Measurements from ENCODE around the gene SERPINA1. TPM values are rescaled to one million over a fixed set of nuclear protein-coding genes. Genes with fewer than 3 reads are reported as not detected.

Gene SERPINA1
- total and polyA plus RNA-seq, 2 experiments from 2014 or later: 3,480 to 5,074 TPM

GRCh38 chr14:94329857-94330256, 58.5 kb downstream of the SERPINA1 start:
- Histone ChIP-seq H3K4me1 (ENCODE audit: insufficient read depth) (no peaks in the 10 kb centered on the region), H2AFZ (no peak overlapping the region), H3K9me3 (ENCODE audit: low read depth) (no peaks in the 10 kb centered on the region), H3K27ac (no peak overlapping the region), H3K36me3 (replicated peaks; ENCODE audit: insufficient read depth, low read depth) (no peaks in the 10 kb centered on the region), H3K4me2 (no peak overlapping the region), H3K27me3 (no peaks in the 10 kb centered on the region), H3K79me2 (no peaks in the 10 kb centered on the region), H4K20me1 (ENCODE audit: insufficient read depth, poor library complexity, severe bottlenecking) (no peaks in the 10 kb centered on the region), H3K9me2 (replicated peaks; ENCODE audit: insufficient read depth) (no peaks in the 10 kb centered on the region), H3K4me3 (no peak overlapping the region)
- no peak for DNase-seq (ENCODE audit: low spot score)
- TF ChIP-seq CTCF (IDR thresholded peaks at IDR 0.05; ENCODE audit: poor library complexity) (no peak), EZH2 (IDR thresholded peaks at IDR 0.05; ENCODE audit: borderline replicate concordance) (no peak), EZH2phosphoT487 (IDR thresholded peaks at IDR 0.05; ENCODE audit: low read depth, severe bottlenecking, unreplicated experiment) (no peak)
- WGBS (ENCODE audit: low lambda C conversion rate, missing lambda C conversion rate): 90% methylated on average over 4 of the region's 4 CpGs

- no peak overlapping the region for H2AFZ ChIP-seq
- no peaks in the 10 kb centered on the region for H3K4me1 ChIP-seq (ENCODE audit: insufficient read depth)
- H3K4me3 ChIP-seq: no peak overlapping the region
- H3K9me3 ChIP-seq (ENCODE audit: low read depth): no peaks in the 10 kb centered on the region
- DNase-seq (ENCODE audit: low spot score): no peak
- no peak overlapping the region for H3K27ac ChIP-seq
- H3K36me3 ChIP-seq (replicated peaks; ENCODE audit: insufficient read depth, low read depth): no peaks in the 10 kb centered on the region
- H3K9me2 ChIP-seq (replicated peaks; ENCODE audit: insufficient read depth): no peaks in the 10 kb centered on the region
- no peak overlapping the region for H3K4me2 ChIP-seq
- H3K27me3 ChIP-seq: no peaks in the 10 kb centered on the region
- no peaks in the 10 kb centered on the region for H3K79me2 ChIP-seq
- TF ChIP-seq EZH2phosphoT487 (IDR thresholded peaks at IDR 0.05; ENCODE audit: low read depth, severe bottlenecking, unreplicated experiment) (no peak), EZH2 (IDR thresholded peaks at IDR 0.05; ENCODE audit: borderline replicate concordance) (no peak), CTCF (IDR thresholded peaks at IDR 0.05; ENCODE audit: poor library complexity) (no peak)
- H4K20me1 ChIP-seq (ENCODE audit: insufficient read depth, poor library complexity, severe bottlenecking): no peaks in the 10 kb centered on the region
- 89% methylated on average over 2 of the region's 2 CpGs for WGBS (ENCODE audit: low lambda C conversion rate, missing lambda C conversion rate)
These were observed 60.2 kb downstream of the SERPINA1 start for GRCh38 chr14:94328196-94328595.

Other genes starting within 250 kb of the SERPINA1 start
- gene PPP4R4, start 214.3 kb downstream of the SERPINA1 start, total RNA-seq: 2.3 and 3.8 TPM in 2 replicates
- 0.61 and 1.0 TPM in 2 replicates for gene PPP4R4, start 214.3 kb downstream of the SERPINA1 start, polyA plus RNA-seq
- gene SERPINA10, start 95.3 kb downstream of the SERPINA1 start, total RNA-seq: 19.1 and 23.0 TPM in 2 replicates
- gene SERPINA10, start 95.3 kb downstream of the SERPINA1 start, polyA plus RNA-seq: 4.5 and 10.5 TPM in 2 replicates
- gene SERPINA6, start 65.3 kb downstream of the SERPINA1 start, total RNA-seq: 132 TPM in 2 replicates
- 86.8 and 135 TPM in 2 replicates for gene SERPINA6, start 65.3 kb downstream of the SERPINA1 start, polyA plus RNA-seq
- gene SERPINA2, start 21.9 kb downstream of the SERPINA1 start, total RNA-seq: not detected in 2 replicates
- gene SERPINA2, start 21.9 kb downstream of the SERPINA1 start, polyA plus RNA-seq: not detected in 2 replicates
- 8.0 and 10.8 TPM in 2 replicates for gene SERPINA11, start 64.2 kb upstream of the SERPINA1 start, total RNA-seq
- gene SERPINA11, start 64.2 kb upstream of the SERPINA1 start, polyA plus RNA-seq: 13.2 and 16.7 TPM in 2 replicates
- 0.60 TPM in 1 of 2 replicates, not detected in the other for gene SERPINA9, start 87.6 kb upstream of the SERPINA1 start, total RNA-seq
- gene SERPINA9, start 87.6 kb upstream of the SERPINA1 start, polyA plus RNA-seq: not detected in 2 replicates
- gene SERPINA12, start 120.9 kb upstream of the SERPINA1 start, total RNA-seq: 0.60 TPM in 1 of 2 replicates, not detected in the other
- 0.25 and 0.90 TPM in 2 replicates for gene SERPINA12, start 120.9 kb upstream of the SERPINA1 start, polyA plus RNA-seq
- gene SERPINA4, start 172.8 kb upstream of the SERPINA1 start, total RNA-seq: 22.7 and 27.8 TPM in 2 replicates
- 26.9 and 35.2 TPM in 2 replicates for gene SERPINA4, start 172.8 kb upstream of the SERPINA1 start, polyA plus RNA-seq
- gene SERPINA5, start 192.8 kb upstream of the SERPINA1 start, total RNA-seq: 88.8 and 109 TPM in 2 replicates
- gene SERPINA5, start 192.8 kb upstream of the SERPINA1 start, polyA plus RNA-seq: 73.6 and 98.7 TPM in 2 replicates
- gene SERPINA3, start 223.8 kb upstream of the SERPINA1 start, total RNA-seq: 402 and 457 TPM in 2 replicates
- gene SERPINA3, start 223.8 kb upstream of the SERPINA1 start, polyA plus RNA-seq: 359 and 461 TPM in 2 replicates